Fibroblast of mammary gland (primary cell): ENCODE measurements around the gene CHTF18.

Source experiments
- DNase-seq: peaks from one replicate; pipeline ENCODE4 v3.0.0-alpha.2; 2010; ENCODE audit warnings: low read depth
- H3K4me3 ChIP-seq: 2 replicates; pipeline ENCODE4 v1.5.1; 2011; ENCODE audit warnings: low read depth, mild to moderate bottlenecking, low read length, moderate library complexity; ENCODE audit not compliant: control insufficient read depth
- TF ChIP-seq, protein P1 (sequence below): conservative IDR thresholded peaks from 2 replicates; pipeline ENCODE4 v1.5.1; 2011; ENCODE audit warnings: low read depth, low read length, inconsistent platforms; ENCODE audit not compliant: control insufficient read depth, insufficient read depth

Gene CHTF18

DNA sequence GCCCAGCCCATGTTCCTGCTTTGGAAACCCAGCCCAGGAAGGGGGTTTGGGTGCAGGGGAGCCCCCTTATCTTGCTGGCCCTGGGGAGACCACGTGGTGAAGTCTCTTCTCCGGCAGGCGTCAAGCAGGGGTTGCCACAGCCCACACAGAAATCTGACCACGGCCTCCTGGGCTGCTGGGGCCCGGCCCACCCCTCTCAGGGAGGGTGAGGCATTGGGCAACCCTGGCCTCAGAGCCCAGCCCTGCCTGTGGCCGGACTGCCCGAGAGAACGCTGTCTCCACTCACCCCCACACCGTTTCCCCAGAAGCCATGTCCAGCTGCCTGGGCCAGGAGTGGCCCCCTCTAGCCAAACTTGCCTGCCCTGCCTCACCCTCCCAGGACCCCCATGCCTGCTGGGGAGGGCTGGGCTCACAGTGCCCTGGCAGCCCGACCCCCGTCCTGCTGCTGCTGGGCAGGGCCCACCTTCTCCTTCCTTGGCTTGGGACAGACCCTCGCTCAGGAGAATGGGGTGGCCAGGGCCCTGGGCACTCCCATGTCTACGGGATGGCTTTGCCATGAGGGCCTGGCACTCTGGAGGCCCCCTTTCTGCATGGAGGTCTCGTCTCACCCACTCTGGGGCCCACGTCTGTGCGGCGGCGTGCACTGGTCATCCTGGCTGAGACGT lies 6.9 kb upstream of the CHTF18 start:
- TF ChIP-seq, protein P1, sequence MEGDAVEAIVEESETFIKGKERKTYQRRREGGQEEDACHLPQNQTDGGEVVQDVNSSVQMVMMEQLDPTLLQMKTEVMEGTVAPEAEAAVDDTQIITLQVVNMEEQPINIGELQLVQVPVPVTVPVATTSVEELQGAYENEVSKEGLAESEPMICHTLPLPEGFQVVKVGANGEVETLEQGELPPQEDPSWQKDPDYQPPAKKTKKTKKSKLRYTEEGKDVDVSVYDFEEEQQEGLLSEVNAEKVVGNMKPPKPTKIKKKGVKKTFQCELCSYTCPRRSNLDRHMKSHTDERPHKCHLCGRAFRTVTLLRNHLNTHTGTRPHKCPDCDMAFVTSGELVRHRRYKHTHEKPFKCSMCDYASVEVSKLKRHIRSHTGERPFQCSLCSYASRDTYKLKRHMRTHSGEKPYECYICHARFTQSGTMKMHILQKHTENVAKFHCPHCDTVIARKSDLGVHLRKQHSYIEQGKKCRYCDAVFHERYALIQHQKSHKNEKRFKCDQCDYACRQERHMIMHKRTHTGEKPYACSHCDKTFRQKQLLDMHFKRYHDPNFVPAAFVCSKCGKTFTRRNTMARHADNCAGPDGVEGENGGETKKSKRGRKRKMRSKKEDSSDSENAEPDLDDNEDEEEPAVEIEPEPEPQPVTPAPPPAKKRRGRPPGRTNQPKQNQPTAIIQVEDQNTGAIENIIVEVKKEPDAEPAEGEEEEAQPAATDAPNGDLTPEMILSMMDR, result no peak
- H3K4me3 ChIP-seq, result no peak overlapping the region

DNA sequence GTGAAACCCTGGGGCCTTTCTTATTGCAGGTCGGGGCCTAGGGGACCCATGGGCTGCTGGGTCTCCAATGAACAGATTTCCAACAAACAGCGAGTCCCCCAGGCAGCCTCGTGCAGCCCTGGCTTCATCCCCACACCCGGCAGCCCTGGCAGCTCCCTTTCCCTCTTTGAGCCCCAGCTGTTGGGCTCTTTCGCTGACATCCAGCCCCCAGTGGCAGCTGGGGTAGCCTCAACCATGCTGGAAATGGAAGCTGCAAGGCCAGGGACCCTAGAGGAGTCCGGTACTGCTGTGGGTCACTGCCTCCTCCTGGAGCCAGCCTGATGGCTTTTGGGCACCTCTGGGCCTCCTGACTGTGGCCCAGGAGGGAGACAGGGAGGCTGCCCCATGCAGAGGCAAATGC lies 6.2 kb upstream of the CHTF18 start:
- H3K4me3 ChIP-seq, result no peak overlapping the region
- DNase-seq, result no peak
- TF ChIP-seq, protein P1, result no peak

More for the DNA sequence above, 6.9 kb upstream of the CHTF18 start:
- DNase-seq, result no peak

DNA sequence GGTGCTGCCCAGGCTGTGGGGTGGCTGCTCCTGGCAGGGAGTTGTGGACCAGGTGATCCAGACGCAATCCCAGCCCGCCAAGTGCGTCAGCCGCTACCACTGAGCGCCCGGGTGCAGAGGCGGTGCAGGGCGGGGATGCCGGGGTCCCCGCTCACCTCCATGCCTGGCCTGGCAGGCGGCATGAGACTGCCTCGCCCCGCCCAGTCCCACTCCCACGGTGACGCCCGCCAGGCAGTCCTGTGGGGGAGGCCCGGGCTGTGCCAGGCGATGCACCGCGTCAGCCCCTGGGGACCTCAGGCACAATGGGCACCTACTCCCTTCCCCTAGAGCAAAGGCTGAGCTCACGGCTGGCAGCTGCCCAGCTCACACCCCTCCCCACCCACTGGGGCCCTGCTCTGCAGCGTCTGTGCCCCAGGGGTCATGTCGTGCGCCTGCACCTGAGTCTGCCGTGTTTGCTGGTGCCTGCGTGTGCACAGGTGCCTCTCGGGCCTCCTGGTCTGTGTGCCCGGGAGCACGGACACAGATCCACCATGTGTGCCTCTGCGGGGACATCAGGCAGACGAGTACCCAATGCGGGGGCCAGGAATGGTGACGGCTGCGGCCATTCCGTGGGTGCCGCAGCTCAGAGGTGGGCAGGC lies 5.5 kb upstream of the CHTF18 start:
- no peak overlapping the region for H3K4me3 ChIP-seq
- TF ChIP-seq, protein P1, result no peak
- no peak for DNase-seq

DNA sequence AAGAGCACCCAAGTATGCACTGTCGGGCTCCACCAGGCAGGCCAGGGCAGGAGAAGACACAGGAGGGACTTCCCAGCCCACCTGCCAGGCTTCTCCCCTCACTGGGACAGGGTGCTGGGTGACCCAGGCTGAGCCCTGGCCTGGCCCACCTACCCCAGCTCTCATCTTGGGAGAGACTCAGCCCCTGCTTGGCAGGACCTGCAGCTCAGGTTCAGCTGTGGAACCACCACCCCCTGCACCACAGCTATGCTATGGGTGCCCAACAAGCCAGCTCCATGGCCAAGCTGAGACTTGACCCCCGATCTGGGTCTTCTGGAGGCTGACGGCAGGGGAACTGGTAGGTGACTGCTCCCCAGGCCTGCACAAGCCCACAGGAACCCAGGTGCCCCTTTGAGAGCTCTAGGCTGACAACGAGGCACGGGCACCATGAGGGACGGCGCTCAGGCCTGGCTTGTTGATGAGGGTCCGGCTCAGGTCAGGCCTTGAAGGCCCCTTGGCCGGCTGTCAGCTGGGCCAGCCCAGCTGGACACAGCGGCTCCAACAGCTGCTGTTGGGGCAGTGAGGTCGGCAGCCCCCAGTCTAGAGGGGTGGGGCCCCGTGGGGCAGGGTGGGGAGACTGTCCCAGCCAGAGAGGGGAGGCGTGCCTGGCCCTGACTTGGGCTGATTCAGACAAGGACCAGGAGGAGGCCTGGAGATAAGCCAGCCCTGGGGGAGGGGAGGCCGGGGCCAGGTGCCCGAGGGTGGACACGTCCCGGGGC lies 4.8 kb upstream of the CHTF18 start:
- H3K4me3 ChIP-seq, result no peak overlapping the region
- TF ChIP-seq, protein P1, result no peak
- peak; percentile 24 for DNase-seq

DNA sequence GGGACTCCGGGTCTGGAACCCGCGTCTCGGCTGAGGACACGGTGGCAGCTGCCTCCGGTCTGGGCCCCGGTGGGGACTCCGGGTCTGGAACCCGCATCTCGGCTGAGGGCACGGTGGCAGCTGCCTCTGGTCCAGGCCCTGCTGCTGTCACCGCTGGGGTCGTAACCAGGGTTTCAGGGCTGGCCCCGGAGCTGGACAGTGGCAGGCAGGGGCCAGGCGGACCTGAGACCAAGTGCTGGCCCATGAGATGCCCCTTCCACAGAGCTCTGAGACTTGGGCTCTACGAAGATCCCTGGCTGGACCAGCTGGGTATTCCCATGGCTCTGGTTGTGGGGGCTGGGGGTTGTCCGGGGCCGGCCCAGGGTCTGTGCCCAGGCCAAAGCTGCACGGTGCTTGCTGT lies 4.0 kb upstream of the CHTF18 start:
- DNase-seq, result no peak
- H3K4me3 ChIP-seq, result no peak overlapping the region
- TF ChIP-seq, protein P1, result no peak

DNA sequence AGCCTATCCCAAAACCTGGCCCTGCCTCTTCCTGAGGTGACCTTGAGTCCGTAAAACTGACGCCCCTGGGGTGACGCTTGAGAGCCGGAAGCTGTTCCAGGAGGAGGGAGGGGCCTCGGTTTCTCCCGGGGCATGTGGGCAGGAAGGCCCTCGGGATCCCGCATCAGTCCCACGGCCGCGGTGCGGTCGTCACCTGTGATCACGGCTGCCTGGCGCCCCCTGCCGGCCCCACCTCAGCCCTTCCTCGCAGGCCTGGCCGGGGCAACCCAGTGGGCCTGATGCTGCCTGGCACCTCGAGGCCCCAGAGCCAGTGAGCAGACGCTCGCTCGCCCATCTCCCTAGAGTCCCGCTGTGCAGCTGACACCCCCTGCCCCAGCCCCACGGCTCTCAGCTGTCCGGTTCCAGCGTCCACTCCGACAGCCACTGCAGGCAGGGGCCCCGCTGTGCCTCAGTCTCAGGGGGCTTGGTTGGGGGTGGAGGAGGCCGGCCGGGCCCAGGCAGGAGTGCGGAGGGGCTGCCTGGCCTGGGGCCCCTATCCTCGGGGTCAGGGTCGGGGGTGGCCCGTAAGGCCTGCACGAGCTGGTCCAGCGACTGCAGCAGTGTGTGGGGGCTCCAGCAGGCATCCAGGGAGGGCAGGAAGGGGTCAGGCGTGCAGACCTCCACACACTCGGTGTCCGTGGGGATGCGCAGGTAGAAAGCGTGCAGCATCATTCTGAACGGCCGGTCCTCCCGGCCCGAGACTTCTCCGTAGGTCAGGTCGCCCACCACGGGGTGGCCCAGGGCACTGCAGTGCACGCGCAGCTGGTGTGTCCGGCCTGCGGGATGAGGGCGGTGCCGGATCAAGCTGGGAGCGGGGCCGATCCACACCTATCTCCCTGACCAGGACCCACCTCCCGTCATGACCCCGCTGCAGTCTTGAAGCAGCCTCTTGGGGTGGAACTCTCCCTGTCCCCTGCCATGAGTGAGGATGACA lies 2.6 kb upstream of the CHTF18 start:
- H3K4me3 ChIP-seq, result no peak overlapping the region
- peak; percentile 47 for DNase-seq
- TF ChIP-seq, protein P1, result peak; percentile 49
